ENCODE data around the gene DPAGT1.

DNA sequence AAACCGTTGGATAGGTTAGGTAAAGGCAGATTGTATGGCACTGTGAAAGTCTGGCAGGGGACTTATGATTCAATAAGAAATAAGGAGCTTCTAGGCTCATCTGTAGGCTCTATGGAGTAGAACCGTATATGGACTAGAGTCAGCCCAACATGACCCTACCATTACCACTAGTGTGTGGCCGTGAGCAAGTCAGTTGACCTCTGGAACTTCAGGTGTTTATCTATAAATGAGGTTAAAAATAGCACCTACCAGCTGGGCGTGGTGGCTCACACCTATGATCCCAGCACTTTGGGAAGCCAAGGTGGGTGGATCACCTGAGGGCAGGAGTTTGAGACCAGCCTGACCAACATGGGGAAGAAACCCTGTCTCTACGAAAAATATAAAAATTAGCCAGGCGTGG lies 24.2 kb upstream of the DPAGT1 start:
- TF ChIP-seq POLR2A (IDR thresholded peaks at IDR 0.05) (no peak), POLR2AphosphoS5 (IDR thresholded peaks at IDR 0.05) (no peak), EP300 (IDR thresholded peaks at IDR 0.05) (no peak)
- TF ChIP-seq, protein P1, sequence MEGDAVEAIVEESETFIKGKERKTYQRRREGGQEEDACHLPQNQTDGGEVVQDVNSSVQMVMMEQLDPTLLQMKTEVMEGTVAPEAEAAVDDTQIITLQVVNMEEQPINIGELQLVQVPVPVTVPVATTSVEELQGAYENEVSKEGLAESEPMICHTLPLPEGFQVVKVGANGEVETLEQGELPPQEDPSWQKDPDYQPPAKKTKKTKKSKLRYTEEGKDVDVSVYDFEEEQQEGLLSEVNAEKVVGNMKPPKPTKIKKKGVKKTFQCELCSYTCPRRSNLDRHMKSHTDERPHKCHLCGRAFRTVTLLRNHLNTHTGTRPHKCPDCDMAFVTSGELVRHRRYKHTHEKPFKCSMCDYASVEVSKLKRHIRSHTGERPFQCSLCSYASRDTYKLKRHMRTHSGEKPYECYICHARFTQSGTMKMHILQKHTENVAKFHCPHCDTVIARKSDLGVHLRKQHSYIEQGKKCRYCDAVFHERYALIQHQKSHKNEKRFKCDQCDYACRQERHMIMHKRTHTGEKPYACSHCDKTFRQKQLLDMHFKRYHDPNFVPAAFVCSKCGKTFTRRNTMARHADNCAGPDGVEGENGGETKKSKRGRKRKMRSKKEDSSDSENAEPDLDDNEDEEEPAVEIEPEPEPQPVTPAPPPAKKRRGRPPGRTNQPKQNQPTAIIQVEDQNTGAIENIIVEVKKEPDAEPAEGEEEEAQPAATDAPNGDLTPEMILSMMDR (IDR thresholded peaks at IDR 0.05) = no peak
